ENCODE results near the gene ENTREP3. TPM values are rescaled to one million over a fixed set of nuclear protein-coding genes. Genes with fewer than 3 reads are reported as not detected.

ENTREP3 gene
- total and polyA plus RNA-seq, 10 donors: 6.5 to 19.3 (median 11.9) TPM

GRCh38 chr1:155263067-155263466 lies 7.8 kb upstream of the ENTREP3 start:
- H3K27me3 ChIP-seq (replicated peaks in 1 of 7): no peaks in the 10 kb centered on the region
- WGBS, 5 donors: 78 to 92% (median 87%) methylated on average over 11 of the region's 11 CpGs
- peaks cover 15 to 38% (median 27%) of the 10 kb centered on the region in 6 donors for H3K4me1 ChIP-seq
- peak overlapping the region in 1 of 8 donors; percentile 99 for H3K4me3 ChIP-seq
- intact Hi-C loops (cut with DNase I; ENCODE audit: low total_unique reads): no loop called here
- peaks cover 5 to 80% (median 58%) of the 10 kb centered on the region in 6 donors for H3K36me3 ChIP-seq
- H3K9me3 ChIP-seq: no peaks in the 10 kb centered on the region
- DNase-seq: peak; percentile 75
- H3K27ac ChIP-seq: peak overlapping the region in 4 of 8 donors; percentile 88 to 94 (median 88)
- TF ChIP-seq POLR2AphosphoS5 (IDR thresholded peaks at IDR 0.05) (peak; percentile 8 to 38 (median 35)), POLR2A (IDR thresholded peaks at IDR 0.05) (no peak)

GRCh38 chr1:155261852-155262673 lies 6.8 kb upstream of the ENTREP3 start, which contains the start of gene SCAMP3:
Gene SCAMP3, minus strand, starts transcription at chr1:155262360. Its CDS starts 209 bp downstream, at chr1:155262151.
- Histone ChIP-seq H3K27me3 (replicated peaks in 1 of 7) (no peaks in the 10 kb centered on the region), H3K9me3 (no peaks in the 10 kb centered on the region), H3K27ac (peak within 1 kb of the TSS; percentile 79 to 94 (median 88)), H3K4me1 (peaks cover 15 to 38% (median 27%) of the 10 kb centered on the region in 6 donors), H3K36me3 (peaks cover 5 to 80% (median 56%) of the 10 kb centered on the region in 6 donors), H3K4me3 (peak within 1 kb of the TSS; percentile 62 to 99 (median 88))
- TF ChIP-seq POLR2AphosphoS5 (IDR thresholded peaks at IDR 0.05): peak; percentile 94 to 98 (median 96)
- TF ChIP-seq CTCF (IDR thresholded peaks at IDR 0.05 in 8 of 11, conservative IDR thresholded peaks at IDR 0.05 in 3 of 11): no peak
- TF ChIP-seq POLR2A (IDR thresholded peaks at IDR 0.05): peak in 1 of 3 donors; percentile 73
- WGBS, 5 donors: 0 to 1% (median 0%) methylated on average over 28 to 47 of the region's 47 CpGs
- peak; percentile 96 for DNase-seq
- intact Hi-C loops (cut with DNase I; ENCODE audit: low total_unique reads): no loop called here

- peak overlapping the region; percentile 79 to 94 (median 88) for H3K27ac ChIP-seq
- no peak for TF ChIP-seq POLR2AphosphoS5 (IDR thresholded peaks at IDR 0.05)
- no peak for TF ChIP-seq POLR2A (IDR thresholded peaks at IDR 0.05)
- no peak for TF ChIP-seq CTCF (IDR thresholded peaks at IDR 0.05 in 8 of 11, conservative IDR thresholded peaks at IDR 0.05 in 3 of 11)
- H3K4me3 ChIP-seq: peak overlapping the region; percentile 62 to 99 (median 88)
- intact Hi-C loops (cut with DNase I; ENCODE audit: low total_unique reads): no loop called here
- H3K27me3 ChIP-seq (replicated peaks in 1 of 7): no peaks in the 10 kb centered on the region
- H3K9me3 ChIP-seq: no peaks in the 10 kb centered on the region
- H3K4me1 ChIP-seq: peaks cover 15 to 42% (median 28%) of the 10 kb centered on the region in 6 donors
- H3K36me3 ChIP-seq: peaks cover 3 to 80% (median 55%) of the 10 kb centered on the region in 6 donors
- DNase-seq: no peak
- 0 to 1% (median 1%) methylated on average over 6 to 9 of the region's 9 CpGs for WGBS, 5 donors
Measured at GRCh38 chr1:155261493-155261851, 6.2 kb upstream of the ENTREP3 start.

GRCh38 chr1:155260276-155260675 lies 5.0 kb upstream of the ENTREP3 start:
- intact Hi-C loops (cut with DNase I; ENCODE audit: low total_unique reads): no loop called here
- DNase-seq: peak; percentile 70
- H3K4me1 ChIP-seq: peaks cover 21 to 54% (median 38%) of the 10 kb centered on the region in 6 donors
- H3K4me3 ChIP-seq: no peak overlapping the region
- no peaks in the 10 kb centered on the region for H3K27me3 ChIP-seq (replicated peaks in 1 of 7)
- WGBS, 5 donors: 94 to 98% (median 95%) methylated on average over 5 of the region's 5 CpGs
- TF ChIP-seq POLR2A (IDR thresholded peaks at IDR 0.05) (no peak), CTCF (IDR thresholded peaks at IDR 0.05 in 8 of 11, conservative IDR thresholded peaks at IDR 0.05 in 3 of 11) (no peak), POLR2AphosphoS5 (IDR thresholded peaks at IDR 0.05) (no peak)
- H3K27ac ChIP-seq: no peak overlapping the region
- H3K9me3 ChIP-seq: no peaks in the 10 kb centered on the region
- H3K36me3 ChIP-seq: peaks cover 3 to 74% (median 43%) of the 10 kb centered on the region in 6 donors
